ENCODE data around the gene MATR3.

Gene MATR3

DNA sequence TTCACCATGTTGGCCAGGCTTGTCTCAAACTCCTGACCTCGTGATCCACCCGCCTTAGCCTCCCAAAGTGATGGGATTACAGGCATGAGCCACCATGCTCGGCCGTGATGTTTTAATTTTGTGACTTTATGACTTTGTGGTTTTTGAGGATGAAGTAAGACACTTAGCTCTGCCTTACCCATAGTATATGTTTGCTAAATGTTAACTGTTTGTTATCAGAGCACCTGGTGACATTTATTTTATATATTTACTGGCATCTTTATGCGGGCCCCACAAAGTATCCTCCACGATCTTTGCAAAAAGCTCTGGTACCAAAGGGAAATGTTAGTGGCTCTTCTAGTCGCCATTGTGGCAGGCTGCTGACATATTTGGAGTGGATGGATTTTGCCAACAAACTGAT lies 82.8 kb downstream of the MATR3 start:
- H3K36me3 Mint-ChIP-seq, result peaks cover 4% of the 10 kb centered on the region
- no peaks in the 10 kb centered on the region for H3K4me1 Mint-ChIP-seq (ENCODE audit: low read depth)
- no peaks in the 10 kb centered on the region for H3K27me3 Mint-ChIP-seq
- H3K4me3 Mint-ChIP-seq, result no peak overlapping the region
- no peaks in the 10 kb centered on the region for H3K9me3 Mint-ChIP-seq (ENCODE audit: low read depth)
- H3K27ac Mint-ChIP-seq, result no peak overlapping the region

DNA sequence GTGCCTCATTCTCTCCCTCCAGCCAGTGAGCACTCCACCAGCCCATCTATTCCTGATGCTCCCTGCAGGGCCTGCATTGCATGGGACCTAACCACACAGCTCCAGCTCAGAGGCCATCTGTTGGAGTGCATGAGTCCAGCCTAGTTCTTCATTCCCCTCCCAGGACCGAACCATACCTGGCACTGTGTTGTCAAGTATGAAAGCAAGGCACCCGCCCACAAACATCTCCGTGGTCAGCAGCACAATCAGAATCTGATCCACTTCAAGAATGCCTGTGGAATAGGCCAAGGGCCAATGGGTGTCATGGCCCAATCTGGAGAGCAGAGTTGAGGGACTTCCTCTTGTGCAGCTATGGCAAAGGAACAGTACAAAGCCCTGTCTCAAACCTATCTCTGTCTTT lies 83.7 kb downstream of the MATR3 start:
- Mint-ChIP-seq H3K4me1 (ENCODE audit: low read depth) (no peaks in the 10 kb centered on the region), H3K4me3 (no peak overlapping the region), H3K27ac (no peak overlapping the region), H3K9me3 (ENCODE audit: low read depth) (no peaks in the 10 kb centered on the region), H3K36me3 (peaks cover 4% of the 10 kb centered on the region), H3K27me3 (no peaks in the 10 kb centered on the region)

DNA sequence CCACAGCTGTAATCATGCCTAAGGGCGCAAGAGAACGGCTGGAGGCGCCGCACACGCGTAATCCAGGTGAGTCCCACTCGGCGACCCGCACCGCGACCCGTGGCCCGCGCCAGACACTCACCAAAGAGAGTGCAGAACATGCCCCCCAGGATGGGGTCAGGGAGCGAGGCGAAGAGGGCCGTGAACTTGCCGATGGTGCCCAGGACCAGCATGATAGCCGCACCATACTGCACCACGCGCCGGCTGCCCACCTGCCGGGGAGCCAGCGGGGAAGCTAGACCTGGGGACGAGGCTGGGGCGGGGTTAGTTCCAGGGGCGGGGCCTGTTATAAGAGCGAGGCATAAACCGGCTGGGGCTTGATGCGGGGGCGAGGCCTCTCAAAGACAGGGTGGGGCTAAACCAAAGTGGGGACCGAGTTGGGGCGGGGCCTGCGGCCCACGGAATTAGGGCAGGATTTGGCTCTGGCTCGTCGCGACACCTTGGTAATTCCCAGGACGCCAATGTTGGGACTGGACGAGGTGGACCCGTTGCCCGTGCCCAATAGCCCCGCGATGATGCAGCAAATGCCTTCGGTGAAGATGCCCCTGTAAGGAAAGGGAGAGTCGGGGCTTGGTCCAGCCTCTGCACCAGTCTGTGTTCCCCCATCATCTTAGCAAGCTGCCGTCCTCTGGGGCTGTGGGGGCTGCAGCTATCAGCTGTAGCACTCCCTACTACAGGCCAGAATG lies 84.7 kb downstream of the MATR3 start:
- no peaks in the 10 kb centered on the region for H3K9me3 Mint-ChIP-seq (ENCODE audit: low read depth)
- H3K4me3 Mint-ChIP-seq, result no peak overlapping the region
- H3K4me1 Mint-ChIP-seq (ENCODE audit: low read depth), result no peaks in the 10 kb centered on the region
- no peaks in the 10 kb centered on the region for H3K27me3 Mint-ChIP-seq
- H3K36me3 Mint-ChIP-seq, result peaks cover 2% of the 10 kb centered on the region
- H3K27ac Mint-ChIP-seq, result no peak overlapping the region

DNA sequence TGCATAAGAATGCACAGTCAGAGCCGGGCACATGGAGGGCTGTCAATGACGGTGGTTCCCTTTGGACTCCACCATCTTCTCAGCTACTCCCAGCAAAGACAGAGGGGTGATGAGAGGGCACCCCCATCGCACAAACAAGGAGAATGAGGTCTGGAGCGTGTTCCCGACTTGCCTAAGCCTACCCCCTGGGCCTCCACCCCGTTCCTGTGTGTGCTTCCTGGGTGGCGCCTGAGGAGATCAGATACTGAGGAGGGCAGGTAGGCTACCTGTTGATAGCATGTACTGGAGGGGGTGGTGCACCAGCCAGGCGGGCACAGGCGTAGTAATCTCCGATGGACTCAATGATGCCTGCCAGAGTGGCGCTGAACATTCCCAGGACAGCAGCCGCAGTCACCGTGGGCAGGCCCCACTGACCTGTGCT lies 85.4 kb downstream of the MATR3 start:
- Mint-ChIP-seq H3K36me3 (peaks cover 2% of the 10 kb centered on the region), H3K27me3 (no peaks in the 10 kb centered on the region), H3K27ac (no peak overlapping the region), H3K9me3 (ENCODE audit: low read depth) (no peaks in the 10 kb centered on the region), H3K4me1 (ENCODE audit: low read depth) (no peaks in the 10 kb centered on the region), H3K4me3 (no peak overlapping the region)

DNA sequence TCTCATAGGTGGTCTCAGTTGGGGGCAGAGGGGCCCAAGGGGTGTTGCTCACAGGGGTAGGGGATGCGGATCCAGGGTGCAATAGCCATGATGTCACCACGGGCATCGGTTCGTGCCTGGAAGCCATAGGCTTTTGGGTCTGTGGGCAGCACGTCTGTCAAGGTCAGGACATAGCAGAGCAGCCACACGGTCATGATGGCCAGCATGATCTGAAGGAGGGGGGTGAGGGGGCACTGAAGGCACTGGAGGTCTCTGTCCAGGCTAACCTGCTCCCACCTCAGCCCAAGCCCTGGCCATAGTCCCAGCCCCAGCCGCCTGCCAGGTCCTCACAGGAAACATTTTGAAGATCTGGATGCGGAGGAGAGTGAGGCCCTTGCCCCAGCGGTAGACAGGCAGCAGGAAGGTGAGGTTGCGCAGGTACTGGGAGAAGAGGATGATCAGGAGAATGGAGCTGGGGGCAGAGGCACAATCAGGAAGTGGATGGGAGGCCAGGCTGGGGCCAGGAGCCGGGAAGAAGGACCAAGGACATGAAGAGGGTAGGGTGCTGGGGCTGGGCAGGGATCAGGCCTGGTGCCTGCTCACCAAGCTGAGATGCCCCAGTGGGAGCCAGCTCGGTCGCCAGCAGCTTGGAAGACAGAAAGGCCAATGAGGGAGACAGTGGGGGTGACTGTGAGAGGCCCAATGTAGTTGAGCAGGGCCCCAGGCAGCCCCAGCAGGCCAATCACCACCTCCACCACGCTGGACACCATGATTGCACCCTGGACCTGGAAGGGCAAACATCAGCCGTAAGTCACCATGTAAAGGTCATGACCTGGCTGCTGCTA lies 86.3 kb downstream of the MATR3 start:
- Mint-ChIP-seq H3K27ac (no peak overlapping the region), H3K9me3 (ENCODE audit: low read depth) (no peaks in the 10 kb centered on the region), H3K4me3 (no peak overlapping the region), H3K36me3 (peaks cover 2% of the 10 kb centered on the region), H3K4me1 (ENCODE audit: low read depth) (peaks cover 7% of the 10 kb centered on the region), H3K27me3 (no peaks in the 10 kb centered on the region)
